ENCODE results near the gene DIDO1. TPM values are rescaled to one million over a fixed set of nuclear protein-coding genes. Genes with fewer than 3 reads are reported as not detected.

DIDO1 gene
- total RNA-seq, 1 donor from 2014 or later = 71.2 TPM

- Mint-ChIP-seq H3K9me3 (ENCODE audit: low read depth) (no peaks in the 10 kb centered on the region), H3K27ac (no peak overlapping the region), H3K4me3 (ENCODE audit: low read depth) (peak overlapping the region; percentile 14), H3K36me3 (ENCODE audit: insufficient read depth) (peaks cover 9% of the 10 kb centered on the region), H3K27me3 (no peaks in the 10 kb centered on the region), H3K4me1 (ENCODE audit: low read depth) (peaks cover 16% of the 10 kb centered on the region)
- DNase-seq (ENCODE audit: low spot score, unreplicated experiment) = no peak
- no peak for TF ChIP-seq CTCF (IDR thresholded peaks at IDR 0.05; ENCODE audit: unreplicated experiment)
These were observed 26.9 kb upstream of the DIDO1 start for GRCh38 chr20:62952968-62953838.

- no peak within 1 kb of the TSS for H3K27ac Mint-ChIP-seq
- peaks cover 16% of the 10 kb centered on the region for H3K4me1 Mint-ChIP-seq (ENCODE audit: low read depth)
- TF ChIP-seq CTCF (IDR thresholded peaks at IDR 0.05; ENCODE audit: unreplicated experiment) = no peak
- peak within 1 kb of the TSS; percentile 14 for H3K4me3 Mint-ChIP-seq (ENCODE audit: low read depth)
- H3K36me3 Mint-ChIP-seq (ENCODE audit: insufficient read depth) = peaks cover 9% of the 10 kb centered on the region
- H3K27me3 Mint-ChIP-seq = no peaks in the 10 kb centered on the region
- no peaks in the 10 kb centered on the region for H3K9me3 Mint-ChIP-seq (ENCODE audit: low read depth)
- DNase-seq (ENCODE audit: low spot score, unreplicated experiment) = no peak
These were observed 26.2 kb upstream of the DIDO1 start, which contains the start of gene SLC17A9 for GRCh38 chr20:62952373-62952967. TSS of gene SLC17A9 (plus strand) at chr20:62952709. CDS start at chr20:62952831, 122 bp downstream.

- no peak overlapping the region for H3K4me3 Mint-ChIP-seq (ENCODE audit: low read depth)
- no peak for DNase-seq (ENCODE audit: low spot score, unreplicated experiment)
- no peak for TF ChIP-seq CTCF (IDR thresholded peaks at IDR 0.05; ENCODE audit: unreplicated experiment)
- no peaks in the 10 kb centered on the region for H3K27me3 Mint-ChIP-seq
- H3K9me3 Mint-ChIP-seq (ENCODE audit: low read depth) = no peaks in the 10 kb centered on the region
- H3K4me1 Mint-ChIP-seq (ENCODE audit: low read depth) = peaks cover 16% of the 10 kb centered on the region
- H3K27ac Mint-ChIP-seq = no peak overlapping the region
- peaks cover 10% of the 10 kb centered on the region for H3K36me3 Mint-ChIP-seq (ENCODE audit: insufficient read depth)
These were observed 25.6 kb upstream of the DIDO1 start for GRCh38 chr20:62951896-62952372.

- no peak for TF ChIP-seq CTCF (IDR thresholded peaks at IDR 0.05; ENCODE audit: unreplicated experiment)
- DNase-seq (ENCODE audit: low spot score, unreplicated experiment) = no peak
- no peak overlapping the region for H3K4me3 Mint-ChIP-seq (ENCODE audit: low read depth)
- no peak overlapping the region for H3K27ac Mint-ChIP-seq
- peaks cover 16% of the 10 kb centered on the region for H3K4me1 Mint-ChIP-seq (ENCODE audit: low read depth)
- H3K27me3 Mint-ChIP-seq = no peaks in the 10 kb centered on the region
- H3K36me3 Mint-ChIP-seq (ENCODE audit: insufficient read depth) = peaks cover 14% of the 10 kb centered on the region
- no peaks in the 10 kb centered on the region for H3K9me3 Mint-ChIP-seq (ENCODE audit: low read depth)
These were observed 25.0 kb upstream of the DIDO1 start for GRCh38 chr20:62951143-62951895.

GRCh38 chr20:62950741-62951140 is 24.4 kb upstream of the DIDO1 start:
- peaks cover 10% of the 10 kb centered on the region for H3K4me1 Mint-ChIP-seq (ENCODE audit: low read depth)

More at GRCh38 chr20:62950741-62951140, 24.4 kb upstream of the DIDO1 start:
- Mint-ChIP-seq H3K36me3 (ENCODE audit: insufficient read depth) (peaks cover 16% of the 10 kb centered on the region), H3K27ac (no peak overlapping the region), H3K4me3 (ENCODE audit: low read depth) (no peak overlapping the region), H3K9me3 (ENCODE audit: low read depth) (no peaks in the 10 kb centered on the region), H3K27me3 (no peaks in the 10 kb centered on the region)
- DNase-seq (ENCODE audit: low spot score, unreplicated experiment) = no peak
- TF ChIP-seq CTCF (IDR thresholded peaks at IDR 0.05; ENCODE audit: unreplicated experiment) = no peak

All from progenitor cell of endocrine pancreas (in vitro differentiated cells).